ENCODE results near the gene ARHGEF10L.

Gene ARHGEF10L

GRCh38 chr1:17599954-17600300, 60.4 kb downstream of the ARHGEF10L start:
- Histone ChIP-seq H3K9me3 (ENCODE audit: control insufficient read depth, low read length) (no peaks in the 10 kb centered on the region), H3K4me3 (ENCODE audit: low read length) (no peak overlapping the region), H3K9ac (ENCODE audit: low read length) (no peak overlapping the region), H3K4me1 (ENCODE audit: control insufficient read depth, insufficient read depth, low read length) (peaks cover 9% of the 10 kb centered on the region), H3K27me3 (replicated peaks; ENCODE audit: control insufficient read depth, insufficient read depth, low read length) (no peaks in the 10 kb centered on the region), H3K36me3 (ENCODE audit: control insufficient read depth, insufficient read depth, low read length, severe bottlenecking) (peaks cover 8% of the 10 kb centered on the region)
- DNase-seq (ENCODE audit: low read depth) = no peak

GRCh38 chr1:17600321-17600720, 60.8 kb downstream of the ARHGEF10L start:
- H3K36me3 ChIP-seq (ENCODE audit: control insufficient read depth, insufficient read depth, low read length, severe bottlenecking) = peaks cover 11% of the 10 kb centered on the region
- no peaks in the 10 kb centered on the region for H3K27me3 ChIP-seq (replicated peaks; ENCODE audit: control insufficient read depth, insufficient read depth, low read length)
- peaks cover 5% of the 10 kb centered on the region for H3K4me1 ChIP-seq (ENCODE audit: control insufficient read depth, insufficient read depth, low read length)
- no peaks in the 10 kb centered on the region for H3K9me3 ChIP-seq (ENCODE audit: control insufficient read depth, low read length)
- no peak for DNase-seq (ENCODE audit: low read depth)
- no peak overlapping the region for H3K4me3 ChIP-seq (ENCODE audit: low read length)
- no peak overlapping the region for H3K9ac ChIP-seq (ENCODE audit: low read length)

GRCh38 chr1:17601643-17602382, 62.3 kb downstream of the ARHGEF10L start:
- Histone ChIP-seq H3K4me3 (ENCODE audit: low read length) (no peak overlapping the region), H3K36me3 (ENCODE audit: control insufficient read depth, insufficient read depth, low read length, severe bottlenecking) (peaks cover 16% of the 10 kb centered on the region), H3K9me3 (ENCODE audit: control insufficient read depth, low read length) (no peaks in the 10 kb centered on the region), H3K4me1 (ENCODE audit: control insufficient read depth, insufficient read depth, low read length) (peaks cover 12% of the 10 kb centered on the region), H3K27me3 (replicated peaks; ENCODE audit: control insufficient read depth, insufficient read depth, low read length) (no peaks in the 10 kb centered on the region), H3K9ac (ENCODE audit: low read length) (no peak overlapping the region)
- DNase-seq (ENCODE audit: low read depth) = no peak

GRCh38 chr1:17603091-17603841, 63.8 kb downstream of the ARHGEF10L start:
- H3K36me3 ChIP-seq (ENCODE audit: control insufficient read depth, insufficient read depth, low read length, severe bottlenecking) = peaks cover 25% of the 10 kb centered on the region

GRCh38 chr1:17605582-17606344, 66.3 kb downstream of the ARHGEF10L start:
- peaks cover 12% of the 10 kb centered on the region for H3K4me1 ChIP-seq (ENCODE audit: control insufficient read depth, insufficient read depth, low read length)
- H3K27me3 ChIP-seq (replicated peaks; ENCODE audit: control insufficient read depth, insufficient read depth, low read length) = no peaks in the 10 kb centered on the region
- peaks cover 38% of the 10 kb centered on the region for H3K36me3 ChIP-seq (ENCODE audit: control insufficient read depth, insufficient read depth, low read length, severe bottlenecking)
- no peak for DNase-seq (ENCODE audit: low read depth)
- peak overlapping the region; percentile 20 for H3K9ac ChIP-seq (ENCODE audit: low read length)
- H3K9me3 ChIP-seq (ENCODE audit: control insufficient read depth, low read length) = no peaks in the 10 kb centered on the region
- no peak overlapping the region for H3K4me3 ChIP-seq (ENCODE audit: low read length)

More at GRCh38 chr1:17603091-17603841, 63.8 kb downstream of the ARHGEF10L start:
- no peak overlapping the region for H3K9ac ChIP-seq (ENCODE audit: low read length)
- H3K27me3 ChIP-seq (replicated peaks; ENCODE audit: control insufficient read depth, insufficient read depth, low read length) = no peaks in the 10 kb centered on the region
- H3K4me1 ChIP-seq (ENCODE audit: control insufficient read depth, insufficient read depth, low read length) = peaks cover 12% of the 10 kb centered on the region
- no peak overlapping the region for H3K4me3 ChIP-seq (ENCODE audit: low read length)
- DNase-seq (ENCODE audit: low read depth) = no peak
- H3K9me3 ChIP-seq (ENCODE audit: control insufficient read depth, low read length) = no peaks in the 10 kb centered on the region

- peak; percentile 91 for DNase-seq (ENCODE audit: low read depth)
- Histone ChIP-seq H3K9ac (ENCODE audit: low read length) (peak overlapping the region; percentile 22), H3K9me3 (ENCODE audit: control insufficient read depth, low read length) (no peaks in the 10 kb centered on the region), H3K36me3 (ENCODE audit: control insufficient read depth, insufficient read depth, low read length, severe bottlenecking) (peaks cover 46% of the 10 kb centered on the region), H3K27me3 (replicated peaks; ENCODE audit: control insufficient read depth, insufficient read depth, low read length) (no peaks in the 10 kb centered on the region), H3K4me3 (ENCODE audit: low read length) (no peak overlapping the region), H3K4me1 (ENCODE audit: control insufficient read depth, insufficient read depth, low read length) (peaks cover 12% of the 10 kb centered on the region)
Observed at GRCh38 chr1:17606826-17607440, 67.4 kb downstream of the ARHGEF10L start.

GRCh38 chr1:17607644-17608581, 68.4 kb downstream of the ARHGEF10L start:
- no peak for DNase-seq (ENCODE audit: low read depth)
- no peak overlapping the region for H3K9ac ChIP-seq (ENCODE audit: low read length)
- no peak overlapping the region for H3K4me3 ChIP-seq (ENCODE audit: low read length)
- H3K27me3 ChIP-seq (replicated peaks; ENCODE audit: control insufficient read depth, insufficient read depth, low read length) = no peaks in the 10 kb centered on the region
- H3K4me1 ChIP-seq (ENCODE audit: control insufficient read depth, insufficient read depth, low read length) = peaks cover 12% of the 10 kb centered on the region
- peaks cover 47% of the 10 kb centered on the region for H3K36me3 ChIP-seq (ENCODE audit: control insufficient read depth, insufficient read depth, low read length, severe bottlenecking)
- H3K9me3 ChIP-seq (ENCODE audit: control insufficient read depth, low read length) = no peaks in the 10 kb centered on the region

GRCh38 chr1:17609529-17609928, 70.0 kb downstream of the ARHGEF10L start:
- Histone ChIP-seq H3K9me3 (ENCODE audit: control insufficient read depth, low read length) (no peaks in the 10 kb centered on the region), H3K9ac (ENCODE audit: low read length) (no peak overlapping the region), H3K36me3 (ENCODE audit: control insufficient read depth, insufficient read depth, low read length, severe bottlenecking) (peaks cover 56% of the 10 kb centered on the region), H3K4me1 (ENCODE audit: control insufficient read depth, insufficient read depth, low read length) (peaks cover 12% of the 10 kb centered on the region), H3K4me3 (ENCODE audit: low read length) (no peak overlapping the region), H3K27me3 (replicated peaks; ENCODE audit: control insufficient read depth, insufficient read depth, low read length) (no peaks in the 10 kb centered on the region)
- no peak for DNase-seq (ENCODE audit: low read depth)

- DNase-seq (ENCODE audit: low read depth) = no peak
- Histone ChIP-seq H3K27me3 (replicated peaks; ENCODE audit: control insufficient read depth, insufficient read depth, low read length) (no peaks in the 10 kb centered on the region), H3K36me3 (ENCODE audit: control insufficient read depth, insufficient read depth, low read length, severe bottlenecking) (peaks cover 51% of the 10 kb centered on the region), H3K4me1 (ENCODE audit: control insufficient read depth, insufficient read depth, low read length) (peaks cover 12% of the 10 kb centered on the region), H3K4me3 (ENCODE audit: low read length) (no peak overlapping the region), H3K9me3 (ENCODE audit: control insufficient read depth, low read length) (no peaks in the 10 kb centered on the region), H3K9ac (ENCODE audit: low read length) (no peak overlapping the region)
Observed at GRCh38 chr1:17610085-17610484, 70.6 kb downstream of the ARHGEF10L start.

GRCh38 chr1:17610713-17611112, 71.2 kb downstream of the ARHGEF10L start:
- no peak overlapping the region for H3K9ac ChIP-seq (ENCODE audit: low read length)
- H3K9me3 ChIP-seq (ENCODE audit: control insufficient read depth, low read length) = no peaks in the 10 kb centered on the region
- H3K27me3 ChIP-seq (replicated peaks; ENCODE audit: control insufficient read depth, insufficient read depth, low read length) = no peaks in the 10 kb centered on the region
- H3K4me3 ChIP-seq (ENCODE audit: low read length) = no peak overlapping the region
- H3K4me1 ChIP-seq (ENCODE audit: control insufficient read depth, insufficient read depth, low read length) = peaks cover 11% of the 10 kb centered on the region
- no peak for DNase-seq (ENCODE audit: low read depth)
- H3K36me3 ChIP-seq (ENCODE audit: control insufficient read depth, insufficient read depth, low read length, severe bottlenecking) = peaks cover 45% of the 10 kb centered on the region

Measured in adipocyte (in vitro differentiated cells).